Right lobe of liver (tissue), 4 donors: ENCODE results near the gene GRWD1.

ENCODE experiments used
- POLR2A ChIP-seq: fragments of 450-650 bp; IDR thresholded peaks from one replicate; pipeline ENCODE4 v1.6.1; 2017; ENCODE audit warnings: antibody characterized with exemption, mild to moderate bottlenecking
- TF ChIP-seq, protein P1 (sequence below), 4 donors: fragments of 200-600 bp in 3 of 4; fragments of 450-650 bp in 1 of 4; IDR thresholded peaks; one replicate each; pipeline versions ENCODE4 v1.5.1 to v1.8.0; 2016 to 2022; ENCODE audit warnings: antibody characterized with exemption in 4 of 4, mild to moderate bottlenecking in 2 of 4
- donor health status: DM: no; HTN: no; CAD: no.
- donor health status: DM: no; HTN: no; CAD: no.
- donor health status: DM: no; HTN: yes; CAD: no.

- TF ChIP-seq, protein P1, sequence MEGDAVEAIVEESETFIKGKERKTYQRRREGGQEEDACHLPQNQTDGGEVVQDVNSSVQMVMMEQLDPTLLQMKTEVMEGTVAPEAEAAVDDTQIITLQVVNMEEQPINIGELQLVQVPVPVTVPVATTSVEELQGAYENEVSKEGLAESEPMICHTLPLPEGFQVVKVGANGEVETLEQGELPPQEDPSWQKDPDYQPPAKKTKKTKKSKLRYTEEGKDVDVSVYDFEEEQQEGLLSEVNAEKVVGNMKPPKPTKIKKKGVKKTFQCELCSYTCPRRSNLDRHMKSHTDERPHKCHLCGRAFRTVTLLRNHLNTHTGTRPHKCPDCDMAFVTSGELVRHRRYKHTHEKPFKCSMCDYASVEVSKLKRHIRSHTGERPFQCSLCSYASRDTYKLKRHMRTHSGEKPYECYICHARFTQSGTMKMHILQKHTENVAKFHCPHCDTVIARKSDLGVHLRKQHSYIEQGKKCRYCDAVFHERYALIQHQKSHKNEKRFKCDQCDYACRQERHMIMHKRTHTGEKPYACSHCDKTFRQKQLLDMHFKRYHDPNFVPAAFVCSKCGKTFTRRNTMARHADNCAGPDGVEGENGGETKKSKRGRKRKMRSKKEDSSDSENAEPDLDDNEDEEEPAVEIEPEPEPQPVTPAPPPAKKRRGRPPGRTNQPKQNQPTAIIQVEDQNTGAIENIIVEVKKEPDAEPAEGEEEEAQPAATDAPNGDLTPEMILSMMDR (IDR thresholded peaks at IDR 0.05) = no peak
- no peak for TF ChIP-seq POLR2A
Observed at GRCh38 chr19:48444936-48445200, 915 bp upstream of the GRWD1 start.
